SK-N-MC (cell line): ENCODE measurements around the gene FLT1.

ENCODE experiments used
- DNase-seq: peaks from one replicate; pipeline ENCODE4 v3.0.0-alpha.2; 2011; ENCODE audit warnings: low read depth, low spot score
- H3K27ac ChIP-seq: fragments of 200-600 bp; sonication (generic); 2 replicates; pipeline ENCODE4 v1.5.1; 2016; ENCODE audit warnings: mixed run types
- H3K36me3 ChIP-seq: fragments of 200-600 bp; sonication (generic); 2 replicates; pipeline ENCODE4 v1.6.1; 2017; ENCODE audit warnings: antibody characterized with exemption, low read length, mixed read lengths; ENCODE audit not compliant: insufficient read depth
- H3K4me3 ChIP-seq: fragments of 200-600 bp; sonication (generic); 2 replicates; pipeline ENCODE4 v1.5.1; 2016
- H3K9ac ChIP-seq: fragments of 200-600 bp; sonication (generic); 2 replicates; pipeline ENCODE4 v1.8.0; 2017; ENCODE audit warnings: mixed run types, mixed read lengths; ENCODE audit not compliant: insufficient read length
- H3K9me3 ChIP-seq: fragments of 200-600 bp; sonication (generic); 2 replicates; pipeline ENCODE4 v1.6.1; 2017; ENCODE audit warnings: low read depth, mild to moderate bottlenecking, antibody characterized with exemption, low read length, moderate library complexity, mixed read lengths
- EZH2 ChIP-seq: fragments of 200-600 bp; sonication (generic); IDR thresholded peaks from one replicate; pipeline ENCODE4 v1.6.1; 2017; ENCODE audit warnings: antibody characterized with exemption
- FOXP2 ChIP-seq: optimal IDR thresholded peaks from 2 replicates; pipeline ENCODE3; 2011; ENCODE audit warnings: mild to moderate bottlenecking, moderate library complexity; ENCODE audit not compliant: insufficient read depth; ENCODE audit errors: extremely low read length, control extremely low read depth
- POLR2AphosphoS5 ChIP-seq: IDR thresholded peaks from 2 replicates; pipeline ENCODE4 v1.6.1; 2012; ENCODE audit warnings: mild to moderate bottlenecking, low read depth, low read length, borderline replicate concordance

FLT1 gene

DNA sequence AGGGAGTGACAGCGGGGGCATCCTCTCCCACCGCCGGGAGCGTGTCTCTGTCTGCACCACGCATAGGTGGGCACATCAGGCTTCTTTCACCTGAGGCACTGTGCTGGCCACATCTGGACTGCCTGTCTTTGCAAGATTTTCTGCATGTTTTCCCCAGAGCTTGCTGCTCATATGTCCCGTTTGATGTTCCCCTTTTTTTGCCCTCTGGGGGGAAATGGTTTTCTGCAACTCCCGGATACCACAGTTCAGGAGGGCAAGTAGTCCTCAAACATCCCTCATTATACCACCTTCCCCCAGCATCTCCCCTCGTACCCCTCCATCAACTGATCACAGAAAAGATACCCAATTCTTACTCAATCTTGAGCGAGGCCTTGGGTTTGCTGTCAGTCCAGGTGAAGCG lies 188.6 kb downstream of the FLT1 start:
- Histone ChIP-seq H3K27ac (no peak overlapping the region), H3K36me3 (no peaks in the 10 kb centered on the region), H3K9ac (no peak overlapping the region), H3K4me3 (no peak overlapping the region), H3K9me3 (no peaks in the 10 kb centered on the region)
- TF ChIP-seq FOXP2 = no peak
- TF ChIP-seq POLR2AphosphoS5 = no peak
- no peak for TF ChIP-seq EZH2
- no peak for DNase-seq

DNA sequence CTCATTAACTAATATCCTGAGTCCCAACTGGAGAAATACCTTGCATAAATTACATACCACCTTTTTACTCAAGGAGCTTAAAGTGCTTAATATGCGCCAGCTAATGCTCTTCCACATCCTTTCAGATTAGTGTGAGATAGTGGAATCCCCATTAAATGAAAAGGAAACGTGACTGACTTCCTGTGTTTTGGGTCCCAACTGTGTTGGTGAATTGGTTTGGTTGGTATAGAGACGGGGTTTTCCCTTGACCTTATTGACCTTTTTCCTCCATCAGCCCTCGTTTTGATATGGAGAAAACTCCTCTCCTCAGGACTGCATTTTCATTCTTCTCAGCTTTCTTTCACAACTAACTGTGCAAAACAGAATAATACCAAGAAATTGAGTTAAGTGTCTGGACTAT lies 193.1 kb downstream of the FLT1 start:
- H3K36me3 ChIP-seq = no peaks in the 10 kb centered on the region
- no peaks in the 10 kb centered on the region for H3K9me3 ChIP-seq
- H3K4me3 ChIP-seq = no peak overlapping the region
- H3K9ac ChIP-seq = no peak overlapping the region
- no peak for DNase-seq
- H3K27ac ChIP-seq = no peak overlapping the region
- no peak for TF ChIP-seq EZH2
- TF ChIP-seq POLR2AphosphoS5 = no peak
- TF ChIP-seq FOXP2 = no peak

DNA sequence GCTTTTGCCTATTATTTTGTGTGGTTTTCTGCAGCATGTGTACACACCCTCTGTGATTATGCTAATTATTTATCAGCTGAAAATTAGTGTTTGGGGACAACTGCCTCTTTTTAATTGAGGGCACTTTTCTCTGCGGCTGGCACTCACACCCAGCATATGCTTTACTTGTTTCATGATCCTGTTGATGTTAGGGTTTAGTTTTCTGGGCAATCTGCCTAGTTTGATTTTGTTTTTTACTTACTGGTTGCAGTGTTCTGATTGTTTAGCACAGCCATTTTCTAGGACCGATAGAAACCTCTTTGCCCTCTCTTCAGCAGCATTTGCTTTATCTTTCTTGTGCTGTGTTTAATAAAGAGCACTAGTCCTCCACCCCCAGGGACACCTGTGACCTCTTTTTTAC lies 195.0 kb downstream of the FLT1 start:
- no peak overlapping the region for H3K27ac ChIP-seq
- DNase-seq = no peak
- no peak for TF ChIP-seq EZH2
- TF ChIP-seq FOXP2 = no peak
- TF ChIP-seq POLR2AphosphoS5 = no peak
- H3K36me3 ChIP-seq = 0 out of 2 replicates have a peak, but pooled peaks cover 7% of the 10 kb centered on the region
- H3K4me3 ChIP-seq = no peak overlapping the region
- no peaks in the 10 kb centered on the region for H3K9me3 ChIP-seq
- H3K9ac ChIP-seq = no peak overlapping the region

DNA sequence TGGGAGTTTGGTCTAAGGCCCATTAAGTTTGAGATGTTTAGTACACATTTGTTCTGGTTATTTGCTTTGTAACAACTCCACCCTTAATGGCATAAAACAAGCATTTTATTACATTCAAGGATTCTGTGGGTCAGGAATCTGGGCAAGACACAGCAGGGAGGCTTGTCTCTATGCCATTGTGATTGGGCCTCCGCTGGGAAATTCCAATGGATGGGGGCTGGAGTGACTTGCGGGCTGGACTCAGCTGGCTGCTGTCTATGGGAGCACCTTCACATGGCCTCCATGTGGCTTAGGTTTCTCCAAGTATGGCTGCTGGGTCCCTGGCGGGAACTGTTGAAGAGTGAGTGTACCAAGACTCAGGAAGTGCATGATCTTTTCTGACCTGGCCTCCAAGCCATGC lies 197.6 kb downstream of the FLT1 start:
- peaks cover 21% of the 10 kb centered on the region for H3K36me3 ChIP-seq
- H3K9ac ChIP-seq = no peak overlapping the region
- TF ChIP-seq POLR2AphosphoS5 (no peak), FOXP2 (no peak), EZH2 (no peak)
- no peaks in the 10 kb centered on the region for H3K9me3 ChIP-seq
- no peak overlapping the region for H3K4me3 ChIP-seq
- no peak overlapping the region for H3K27ac ChIP-seq
- DNase-seq = no peak

DNA sequence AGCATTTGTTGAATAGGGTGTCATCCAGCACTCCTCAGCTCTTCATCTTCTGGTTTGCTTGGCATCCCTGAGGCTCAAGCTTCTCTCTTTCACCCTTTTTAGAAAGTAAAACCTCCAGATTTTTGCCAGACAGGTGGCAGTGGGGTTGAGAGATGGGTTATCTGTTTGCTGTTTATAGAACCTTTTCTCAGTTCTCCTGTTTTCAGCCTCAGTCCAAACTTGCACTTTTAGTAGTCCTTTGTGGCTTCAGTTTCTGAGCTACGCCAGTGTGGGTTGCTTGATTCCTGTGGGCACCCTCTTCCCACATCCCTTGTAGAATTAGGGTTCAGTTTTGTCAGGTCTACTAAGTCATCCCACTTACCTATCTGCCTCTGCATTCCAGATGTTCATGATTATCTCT lies 208.7 kb downstream of the FLT1 start:
- Histone ChIP-seq H3K4me3 (no peak overlapping the region), H3K36me3 (peaks cover 58% of the 10 kb centered on the region), H3K9ac (no peak overlapping the region), H3K9me3 (no peaks in the 10 kb centered on the region), H3K27ac (no peak overlapping the region)
- TF ChIP-seq POLR2AphosphoS5 (no peak), EZH2 (no peak), FOXP2 (no peak)
- no peak for DNase-seq

DNA sequence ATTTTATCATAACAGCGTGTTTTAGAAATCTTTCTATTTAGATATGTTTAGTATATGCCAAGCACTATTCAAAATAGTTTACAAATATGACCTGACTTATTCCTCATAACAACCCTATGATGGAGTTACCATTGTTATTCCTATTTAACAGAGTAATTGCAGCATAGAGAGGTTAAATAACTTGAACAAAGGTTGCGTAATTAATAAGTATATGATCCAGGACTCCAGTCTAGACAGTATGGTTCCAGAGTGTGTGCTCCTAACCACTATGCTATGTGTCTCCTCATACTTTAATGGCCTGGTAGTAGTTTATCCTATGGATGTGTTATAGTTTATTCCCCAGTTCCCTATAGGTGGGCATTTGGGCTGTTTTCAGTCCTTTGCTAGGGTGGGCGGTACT lies 211.3 kb downstream of the FLT1 start:
- no peak overlapping the region for H3K4me3 ChIP-seq
- H3K9me3 ChIP-seq = no peaks in the 10 kb centered on the region
- H3K9ac ChIP-seq = no peak overlapping the region
- no peak overlapping the region for H3K27ac ChIP-seq
- H3K36me3 ChIP-seq = peaks cover 64% of the 10 kb centered on the region
- no peak for DNase-seq
- TF ChIP-seq FOXP2 = no peak
- no peak for TF ChIP-seq POLR2AphosphoS5
- TF ChIP-seq EZH2 = no peak

DNA sequence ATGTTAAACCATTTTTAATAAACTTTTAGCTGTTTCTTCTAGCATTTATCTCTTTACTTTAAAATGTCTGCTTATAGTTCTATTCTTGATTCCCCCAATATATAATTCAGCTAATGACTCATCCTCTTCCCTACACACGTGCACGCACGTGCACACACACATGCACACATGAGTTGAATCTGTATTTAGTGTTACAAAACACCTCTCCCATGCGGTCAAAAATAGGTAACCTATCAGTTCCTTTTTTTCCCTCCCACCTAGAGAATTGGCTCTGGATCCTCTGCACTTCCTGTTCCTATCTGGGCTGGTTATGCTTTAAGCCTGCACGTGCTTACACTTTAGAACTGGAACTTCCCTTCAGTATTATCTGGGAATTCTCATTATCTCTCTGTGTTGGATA lies 212.5 kb downstream of the FLT1 start:
- Histone ChIP-seq H3K9ac (no peak overlapping the region), H3K36me3 (peaks cover 60% of the 10 kb centered on the region), H3K4me3 (no peak overlapping the region), H3K27ac (no peak overlapping the region), H3K9me3 (no peaks in the 10 kb centered on the region)
- TF ChIP-seq FOXP2 = no peak
- TF ChIP-seq EZH2 = no peak
- no peak for TF ChIP-seq POLR2AphosphoS5
- no peak for DNase-seq

DNA sequence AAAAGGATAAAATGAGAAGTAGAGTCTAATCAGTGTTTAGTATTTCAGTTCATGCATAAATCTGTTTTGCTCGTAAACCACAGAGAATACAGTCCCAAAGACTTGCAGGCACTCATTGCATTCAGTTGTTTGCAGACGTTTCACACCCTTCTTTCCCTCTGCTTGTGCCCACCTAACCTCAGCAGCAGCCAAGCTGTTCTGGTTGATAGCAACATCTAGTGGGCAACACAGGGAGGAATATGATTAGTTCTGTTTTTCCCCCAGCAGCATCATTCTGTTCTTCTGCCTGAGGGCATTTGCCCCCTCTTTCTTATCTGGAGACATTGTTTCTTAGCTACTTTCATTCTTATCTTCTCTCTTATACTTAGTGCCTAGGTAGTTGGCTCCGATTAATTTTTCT lies 221.0 kb downstream of the FLT1 start:
- Histone ChIP-seq H3K9ac (no peak overlapping the region), H3K4me3 (no peak overlapping the region), H3K9me3 (no peaks in the 10 kb centered on the region), H3K36me3 (peaks cover 28% of the 10 kb centered on the region), H3K27ac (no peak overlapping the region)
- TF ChIP-seq EZH2 = no peak
- no peak for TF ChIP-seq FOXP2
- no peak for TF ChIP-seq POLR2AphosphoS5
- peak; percentile 3 for DNase-seq
